SK-N-SH treated with all-trans-retinoic acid at 6 μM for 48 hours (cell line): ENCODE results near the gene MRPS9.

Source experiments
- ATAC-seq: fragments of 200-7000 bp; cut with Tn5 transposase; 3 replicates; pipeline ENCODE4 v1.9.1; 2020; ENCODE audit warnings: mild to moderate bottlenecking, moderate library complexity
- ARNTL ChIP-seq: fragments of 450-650 bp; formaldehyde crosslinking; IDR thresholded peaks from 2 replicates; pipeline ENCODE4 v1.5.0; 2020; ENCODE audit warnings: low read depth, mild to moderate bottlenecking, moderate library complexity, borderline replicate concordance
- BACH2 ChIP-seq: fragments of 250-450 bp; sonication (Bioruptor Pico); IDR thresholded peaks from 2 replicates; pipeline ENCODE4 v1.9.0; 2021; ENCODE audit warnings: mild to moderate bottlenecking, borderline replicate concordance
- CREB5 ChIP-seq: fragments of 250-450 bp; sonication (Bioruptor Pico); IDR thresholded peaks from 2 replicates; pipeline ENCODE4 v1.5.1; 2020; ENCODE audit warnings: low read depth, mild to moderate bottlenecking, moderate library complexity
- CSDC2 ChIP-seq: fragments of 250-450 bp; sonication (Bioruptor Pico); IDR thresholded peaks from 2 replicates; pipeline ENCODE4 v1.5.0; 2020; ENCODE audit warnings: mild to moderate bottlenecking, moderate library complexity
- ESRRG ChIP-seq: fragments of 250-450 bp; sonication (Bioruptor Pico); IDR thresholded peaks from 2 replicates; pipeline ENCODE4 v1.6.1; 2021; ENCODE audit warnings: mild to moderate bottlenecking
- GLIS3 ChIP-seq: fragments of 250-450 bp; sonication (Bioruptor Pico); IDR thresholded peaks from 2 replicates; pipeline ENCODE4 v1.5.0; 2020; ENCODE audit warnings: mild to moderate bottlenecking, moderate library complexity
- ISL1 ChIP-seq: fragments of 250-450 bp; sonication (Bioruptor Pico); IDR thresholded peaks from 2 replicates; pipeline ENCODE4 v2.1.2; 2022; ENCODE audit warnings: mild to moderate bottlenecking, moderate library complexity
- OSR1 ChIP-seq: fragments of 250-450 bp; sonication (Bioruptor Pico); IDR thresholded peaks from 2 replicates; pipeline ENCODE4 v1.8.0; 2022; ENCODE audit warnings: moderate library complexity, mild to moderate bottlenecking, inconsistent platforms
- PPARA ChIP-seq: fragments of 250-450 bp; sonication (Bioruptor Pico); IDR thresholded peaks from 2 replicates; pipeline ENCODE4 v1.5.0; 2020; ENCODE audit warnings: mild to moderate bottlenecking, borderline replicate concordance
- RARB ChIP-seq: fragments of 250-450 bp; sonication (Bioruptor Pico); IDR thresholded peaks from 2 replicates; pipeline ENCODE4 v1.8.0; 2021; ENCODE audit warnings: mild to moderate bottlenecking, moderate library complexity
- TCF4 ChIP-seq: fragments of 250-450 bp; sonication (Bioruptor Pico); IDR thresholded peaks from 2 replicates; pipeline ENCODE4 v1.8.0; 2021; ENCODE audit warnings: mild to moderate bottlenecking, moderate library complexity, borderline replicate concordance
- TOX ChIP-seq: fragments of 250-450 bp; sonication (Bioruptor Pico); IDR thresholded peaks from 2 replicates; pipeline ENCODE4 v1.8.0; 2021; ENCODE audit warnings: mild to moderate bottlenecking, moderate library complexity, borderline replicate concordance
- ZC3H10 ChIP-seq: fragments of 250-450 bp; sonication (Bioruptor Pico); IDR thresholded peaks from 2 replicates; pipeline ENCODE4 v1.5.1; 2021; ENCODE audit warnings: mild to moderate bottlenecking, moderate library complexity
- ZFP3 ChIP-seq: fragments of 250-450 bp; sonication (Bioruptor Pico); IDR thresholded peaks from 2 replicates; pipeline ENCODE4 v1.5.0; 2020; ENCODE audit warnings: mild to moderate bottlenecking, moderate library complexity
- ZNF565 ChIP-seq: fragments of 450-650 bp; formaldehyde crosslinking; conservative IDR thresholded peaks from 2 replicates; pipeline ENCODE4 v1.5.0; 2020; ENCODE audit warnings: low read depth, mild to moderate bottlenecking, moderate library complexity
- ZNF8 ChIP-seq: fragments of 450-650 bp; formaldehyde crosslinking; IDR thresholded peaks from 2 replicates; pipeline ENCODE4 v1.5.0; 2020; ENCODE audit warnings: mild to moderate bottlenecking, moderate library complexity
- TF ChIP-seq, protein P1 (sequence below): fragments of 250-450 bp; sonication (Bioruptor Pico); IDR thresholded peaks from 2 replicates; pipeline ENCODE4 v1.8.0; 2020; ENCODE audit warnings: mild to moderate bottlenecking, moderate library complexity, borderline replicate concordance
- TF ChIP-seq, protein P2 (sequence below): fragments of 250-450 bp; sonication (Bioruptor Pico); IDR thresholded peaks from 2 replicates; pipeline ENCODE4 v1.8.0; 2021; ENCODE audit warnings: low read depth, mild to moderate bottlenecking, moderate library complexity, borderline replicate concordance
- TF ChIP-seq, protein P3 (sequence below): fragments of 250-450 bp; sonication (Bioruptor Pico); IDR thresholded peaks from 2 replicates; pipeline ENCODE4 v1.5.0; 2020; ENCODE audit warnings: mild to moderate bottlenecking, moderate library complexity

The MRPS9 gene

DNA sequence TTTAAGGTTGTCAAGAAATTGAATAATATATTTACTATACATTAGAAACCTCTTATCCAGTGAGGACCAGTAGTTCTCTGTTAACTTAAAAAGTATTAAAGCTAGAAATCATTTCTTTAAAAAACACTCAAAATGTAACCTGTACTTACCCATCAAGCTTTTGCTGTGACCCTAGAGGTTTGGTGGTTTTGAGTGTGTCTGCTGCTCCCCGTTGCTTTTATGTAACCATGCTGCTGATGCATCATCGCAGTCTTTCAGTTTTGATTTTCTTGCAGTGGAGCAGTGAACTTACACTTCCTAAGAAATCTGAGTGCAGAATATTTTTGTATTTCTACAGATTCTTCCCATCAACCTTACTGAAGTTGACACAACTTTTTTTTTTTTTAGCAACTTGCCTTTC lies 34.2 kb downstream of the MRPS9 start (continued):
- TF ChIP-seq ZC3H10 (CRISPR knock-in tag), result no peak

DNA sequence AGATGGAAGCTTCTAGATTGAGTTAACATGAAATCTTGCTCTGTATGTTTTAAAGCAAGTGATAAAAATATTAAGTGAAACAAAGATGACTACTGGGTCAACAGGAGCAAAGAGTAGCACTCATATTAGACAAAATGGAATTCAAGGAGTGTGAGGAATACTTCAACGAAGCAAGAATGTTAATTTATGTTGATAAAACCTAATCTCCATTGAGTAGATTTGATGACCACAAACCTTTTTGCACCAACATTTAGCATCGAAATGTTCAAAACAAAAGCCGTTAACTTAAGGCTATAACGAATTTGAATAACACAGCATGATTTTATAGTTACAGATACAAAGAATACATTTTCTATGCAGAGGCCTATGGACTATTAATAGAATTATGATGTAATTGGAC lies 35.7 kb downstream of the MRPS9 start:
- TF ChIP-seq RARB (CRISPR knock-in tag) (no peak), ZNF8 (CRISPR knock-in tag) (no peak), TCF4 (CRISPR knock-in tag) (no peak), OSR1 (CRISPR knock-in tag) (no peak), ZFP3 (no peak), GLIS3 (CRISPR knock-in tag) (no peak), ESRRG (CRISPR knock-in tag) (no peak), PPARA (no peak), TOX (CRISPR knock-in tag) (no peak), ZNF565 (no peak), ZC3H10 (CRISPR knock-in tag) (no peak), CSDC2 (CRISPR knock-in tag) (no peak)
- TF ChIP-seq, protein P1, sequence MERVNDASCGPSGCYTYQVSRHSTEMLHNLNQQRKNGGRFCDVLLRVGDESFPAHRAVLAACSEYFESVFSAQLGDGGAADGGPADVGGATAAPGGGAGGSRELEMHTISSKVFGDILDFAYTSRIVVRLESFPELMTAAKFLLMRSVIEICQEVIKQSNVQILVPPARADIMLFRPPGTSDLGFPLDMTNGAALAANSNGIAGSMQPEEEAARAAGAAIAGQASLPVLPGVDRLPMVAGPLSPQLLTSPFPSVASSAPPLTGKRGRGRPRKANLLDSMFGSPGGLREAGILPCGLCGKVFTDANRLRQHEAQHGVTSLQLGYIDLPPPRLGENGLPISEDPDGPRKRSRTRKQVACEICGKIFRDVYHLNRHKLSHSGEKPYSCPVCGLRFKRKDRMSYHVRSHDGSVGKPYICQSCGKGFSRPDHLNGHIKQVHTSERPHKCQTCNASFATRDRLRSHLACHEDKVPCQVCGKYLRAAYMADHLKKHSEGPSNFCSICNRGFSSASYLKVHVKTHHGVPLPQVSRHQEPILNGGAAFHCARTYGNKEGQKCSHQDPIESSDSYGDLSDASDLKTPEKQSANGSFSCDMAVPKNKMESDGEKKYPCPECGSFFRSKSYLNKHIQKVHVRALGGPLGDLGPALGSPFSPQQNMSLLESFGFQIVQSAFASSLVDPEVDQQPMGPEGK (CRISPR knock-in tag), result no peak
- TF ChIP-seq, protein P2, sequence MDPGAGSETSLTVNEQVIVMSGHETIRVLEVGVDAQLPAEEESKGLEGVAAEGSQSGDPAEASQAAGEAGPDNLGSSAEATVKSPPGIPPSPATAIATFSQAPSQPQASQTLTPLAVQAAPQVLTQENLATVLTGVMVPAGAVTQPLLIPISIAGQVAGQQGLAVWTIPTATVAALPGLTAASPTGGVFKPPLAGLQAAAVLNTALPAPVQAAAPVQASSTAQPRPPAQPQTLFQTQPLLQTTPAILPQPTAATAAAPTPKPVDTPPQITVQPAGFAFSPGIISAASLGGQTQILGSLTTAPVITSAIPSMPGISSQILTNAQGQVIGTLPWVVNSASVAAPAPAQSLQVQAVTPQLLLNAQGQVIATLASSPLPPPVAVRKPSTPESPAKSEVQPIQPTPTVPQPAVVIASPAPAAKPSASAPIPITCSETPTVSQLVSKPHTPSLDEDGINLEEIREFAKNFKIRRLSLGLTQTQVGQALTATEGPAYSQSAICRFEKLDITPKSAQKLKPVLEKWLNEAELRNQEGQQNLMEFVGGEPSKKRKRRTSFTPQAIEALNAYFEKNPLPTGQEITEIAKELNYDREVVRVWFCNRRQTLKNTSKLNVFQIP (CRISPR knock-in tag), result no peak
- TF ChIP-seq, protein P3, sequence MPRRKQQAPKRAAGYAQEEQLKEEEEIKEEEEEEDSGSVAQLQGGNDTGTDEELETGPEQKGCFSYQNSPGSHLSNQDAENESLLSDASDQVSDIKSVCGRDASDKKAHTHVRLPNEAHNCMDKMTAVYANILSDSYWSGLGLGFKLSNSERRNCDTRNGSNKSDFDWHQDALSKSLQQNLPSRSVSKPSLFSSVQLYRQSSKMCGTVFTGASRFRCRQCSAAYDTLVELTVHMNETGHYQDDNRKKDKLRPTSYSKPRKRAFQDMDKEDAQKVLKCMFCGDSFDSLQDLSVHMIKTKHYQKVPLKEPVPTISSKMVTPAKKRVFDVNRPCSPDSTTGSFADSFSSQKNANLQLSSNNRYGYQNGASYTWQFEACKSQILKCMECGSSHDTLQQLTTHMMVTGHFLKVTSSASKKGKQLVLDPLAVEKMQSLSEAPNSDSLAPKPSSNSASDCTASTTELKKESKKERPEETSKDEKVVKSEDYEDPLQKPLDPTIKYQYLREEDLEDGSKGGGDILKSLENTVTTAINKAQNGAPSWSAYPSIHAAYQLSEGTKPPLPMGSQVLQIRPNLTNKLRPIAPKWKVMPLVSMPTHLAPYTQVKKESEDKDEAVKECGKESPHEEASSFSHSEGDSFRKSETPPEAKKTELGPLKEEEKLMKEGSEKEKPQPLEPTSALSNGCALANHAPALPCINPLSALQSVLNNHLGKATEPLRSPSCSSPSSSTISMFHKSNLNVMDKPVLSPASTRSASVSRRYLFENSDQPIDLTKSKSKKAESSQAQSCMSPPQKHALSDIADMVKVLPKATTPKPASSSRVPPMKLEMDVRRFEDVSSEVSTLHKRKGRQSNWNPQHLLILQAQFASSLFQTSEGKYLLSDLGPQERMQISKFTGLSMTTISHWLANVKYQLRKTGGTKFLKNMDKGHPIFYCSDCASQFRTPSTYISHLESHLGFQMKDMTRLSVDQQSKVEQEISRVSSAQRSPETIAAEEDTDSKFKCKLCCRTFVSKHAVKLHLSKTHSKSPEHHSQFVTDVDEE (CRISPR knock-in tag), result no peak
- ATAC-seq, result no peak

DNA sequence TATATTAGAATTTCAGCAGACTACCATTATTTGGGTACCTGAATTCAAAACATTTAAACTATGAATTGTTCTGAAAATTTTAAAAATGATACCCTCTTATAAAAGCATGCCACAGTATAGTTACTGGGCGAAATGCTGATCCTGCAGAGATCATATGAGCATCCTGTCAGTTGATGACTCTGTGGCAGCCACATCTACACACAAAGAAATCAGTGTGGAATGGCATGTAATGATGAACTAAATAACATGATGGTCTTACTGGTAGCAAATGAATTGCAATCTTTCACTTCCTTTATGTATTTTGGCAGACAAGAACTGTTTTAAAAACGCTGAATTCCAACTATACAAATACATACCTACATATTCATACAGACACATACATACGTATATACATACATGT lies 38.3 kb downstream of the MRPS9 start:
- TF ChIP-seq TCF4 (CRISPR knock-in tag), result no peak
- TF ChIP-seq ZNF8 (CRISPR knock-in tag), result no peak
- no peak for TF ChIP-seq ARNTL
- no peak for TF ChIP-seq BACH2 (CRISPR knock-in tag)
- no peak for TF ChIP-seq CREB5 (CRISPR knock-in tag)
- no peak for TF ChIP-seq ZC3H10 (CRISPR knock-in tag)
- no peak for TF ChIP-seq ISL1
- TF ChIP-seq, protein P3 (CRISPR knock-in tag), result no peak
- no peak for TF ChIP-seq GLIS3 (CRISPR knock-in tag)
- TF ChIP-seq CSDC2 (CRISPR knock-in tag), result no peak
- TF ChIP-seq ZFP3, result no peak
- TF ChIP-seq TOX (CRISPR knock-in tag), result no peak
- TF ChIP-seq PPARA, result no peak
- TF ChIP-seq ESRRG (CRISPR knock-in tag), result no peak
- TF ChIP-seq OSR1 (CRISPR knock-in tag), result no peak
- no peak for TF ChIP-seq ZNF565
- ATAC-seq, result no peak
